GM19452 (cell line): ENCODE measurements around the gene DZIP3.
"Not testable (repeated sequence)": the region's sequence is repeated elsewhere in the genome, so short reads cannot be mapped to it uniquely, and the experiment has no call there.

Source experiments
- ATAC-seq: cut with Tn5 transposase; IDR thresholded peaks from one replicate; pipeline ENCODE4 v1.9.1; 2021; ENCODE audit not compliant: unreplicated experiment

Gene DZIP3

DNA sequence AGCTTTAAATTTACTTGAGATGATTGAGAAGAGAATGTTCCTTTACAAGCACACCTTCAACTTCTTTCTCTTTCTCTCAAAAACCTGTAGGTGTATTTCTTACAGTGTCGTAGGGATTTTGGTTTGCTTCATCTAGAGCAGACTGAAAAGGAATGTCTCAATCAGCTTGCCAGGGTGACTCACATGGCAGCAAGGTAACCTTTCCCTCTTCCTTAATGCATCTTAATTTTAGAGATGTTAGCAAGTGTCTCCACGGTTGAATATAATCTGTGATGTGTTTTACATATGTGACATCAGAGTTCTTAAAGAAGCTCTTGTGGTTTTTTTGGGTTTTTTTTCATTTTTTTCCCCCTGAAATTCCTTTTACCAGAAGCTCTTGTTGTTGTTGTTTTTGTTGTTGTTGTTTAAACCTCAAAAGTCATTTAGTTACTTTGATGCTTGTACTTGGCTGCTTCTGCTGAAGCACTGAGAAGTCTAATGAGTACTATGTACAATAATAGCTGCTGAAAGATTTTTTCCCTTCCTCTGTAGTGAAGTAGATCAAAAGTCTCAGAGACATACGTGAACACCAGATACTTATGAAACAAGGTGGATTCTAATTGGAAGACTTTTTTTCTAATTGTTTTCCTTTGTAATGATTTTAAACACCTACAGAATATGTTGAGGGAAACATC lies 84.6 kb downstream of the DZIP3 start:
- no peak for ATAC-seq

DNA sequence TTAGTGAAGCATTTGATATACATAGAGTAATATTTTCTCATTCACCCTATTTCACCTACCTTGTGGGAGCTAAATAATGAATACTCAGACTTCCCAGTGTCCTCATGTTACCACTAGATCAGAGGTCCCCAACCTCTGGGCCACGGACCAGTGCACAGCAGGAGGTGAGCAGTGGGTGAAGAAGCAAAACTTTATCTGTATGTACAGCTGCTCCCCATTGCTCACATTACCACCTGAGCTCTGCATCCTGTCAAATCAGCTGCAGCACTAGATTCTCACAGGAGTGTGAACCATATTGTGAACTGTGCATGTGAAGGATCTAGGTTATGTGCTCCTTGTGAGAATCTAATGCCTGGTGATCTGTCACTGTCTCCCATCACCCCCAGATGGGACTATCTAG lies 88.3 kb downstream of the DZIP3 start:
- ATAC-seq = no peak

DNA sequence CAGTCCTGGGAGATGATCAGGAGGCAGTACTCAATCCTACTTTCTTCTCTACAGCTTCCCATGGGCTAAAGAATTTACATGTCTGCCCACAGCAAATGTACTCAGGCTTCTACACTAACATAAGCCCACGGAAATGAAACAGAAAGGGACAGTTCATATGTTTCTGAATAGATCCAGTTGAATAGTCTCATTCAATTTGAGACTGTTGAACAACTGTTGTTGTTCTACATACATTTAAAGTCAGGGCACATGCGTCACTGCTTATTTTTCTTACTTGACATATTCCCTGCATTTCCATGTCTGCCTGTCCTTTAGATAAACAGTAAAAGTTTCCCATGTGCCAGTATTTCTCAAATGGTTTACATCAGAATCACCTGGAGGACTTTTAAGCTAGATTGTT lies 102.8 kb downstream of the DZIP3 start:
- not testable (repeated sequence) for ATAC-seq

DNA sequence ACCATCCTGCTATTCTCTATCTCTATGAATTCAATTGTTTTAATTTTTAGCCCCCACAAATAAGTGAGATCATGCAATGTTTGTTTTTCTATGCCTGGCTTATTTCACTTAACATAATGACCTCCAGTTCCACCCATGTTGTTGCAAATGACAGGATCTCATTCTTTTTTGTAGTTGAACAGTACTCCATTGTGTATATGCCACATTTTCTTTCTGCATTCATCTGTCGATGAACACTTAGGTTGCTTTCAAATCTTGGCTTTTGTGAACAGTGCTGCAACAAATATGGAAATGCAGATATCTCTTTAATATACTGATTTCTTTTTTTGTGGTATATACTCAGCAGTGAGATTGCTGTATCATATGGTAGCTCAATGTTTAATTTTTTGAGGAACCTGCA lies 108.9 kb downstream of the DZIP3 start:
- ATAC-seq = no peak

DNA sequence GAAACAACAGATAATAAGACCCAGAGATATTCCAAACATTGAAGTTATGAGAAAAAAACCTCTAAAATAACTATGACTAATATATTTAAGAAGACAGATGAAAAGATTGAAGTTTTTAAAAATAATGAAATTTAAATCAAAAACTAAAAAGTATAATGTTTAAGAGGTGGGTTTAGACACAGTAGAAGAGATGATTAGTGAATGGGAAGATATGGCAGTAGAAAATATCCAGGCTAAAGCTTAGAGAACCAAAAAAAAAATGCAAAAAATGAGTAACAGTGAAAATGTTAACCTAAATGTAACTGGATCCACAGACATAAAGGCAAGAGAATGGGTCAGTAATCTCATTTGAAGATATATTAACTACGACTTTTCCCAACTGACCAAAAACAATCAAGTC lies 115.5 kb downstream of the DZIP3 start:
- ATAC-seq = no peak

DNA sequence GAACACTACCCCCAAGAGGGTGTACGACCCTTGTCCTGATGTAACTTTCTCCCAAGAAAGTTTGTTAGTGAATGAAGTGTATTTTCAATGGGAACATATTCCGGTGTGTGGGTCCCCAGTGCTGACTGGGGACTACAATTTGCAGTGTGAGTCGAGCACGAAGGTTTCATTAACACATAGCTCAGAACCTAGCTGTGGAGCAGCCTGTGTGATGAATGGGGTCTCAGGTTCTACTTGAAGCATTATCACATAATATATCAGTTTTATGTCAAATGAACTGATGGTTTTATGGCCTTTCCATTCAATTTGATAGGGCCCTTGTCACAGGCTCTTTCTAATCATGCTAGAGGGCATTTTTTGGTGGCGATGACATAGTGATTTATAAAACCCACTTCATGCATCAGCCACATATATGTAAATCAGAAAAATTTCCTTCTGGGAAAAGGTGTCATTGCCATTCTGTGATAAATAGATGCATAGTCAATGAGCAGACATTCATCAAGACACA lies 123.5 kb downstream of the DZIP3 start:
- no peak for ATAC-seq

DNA sequence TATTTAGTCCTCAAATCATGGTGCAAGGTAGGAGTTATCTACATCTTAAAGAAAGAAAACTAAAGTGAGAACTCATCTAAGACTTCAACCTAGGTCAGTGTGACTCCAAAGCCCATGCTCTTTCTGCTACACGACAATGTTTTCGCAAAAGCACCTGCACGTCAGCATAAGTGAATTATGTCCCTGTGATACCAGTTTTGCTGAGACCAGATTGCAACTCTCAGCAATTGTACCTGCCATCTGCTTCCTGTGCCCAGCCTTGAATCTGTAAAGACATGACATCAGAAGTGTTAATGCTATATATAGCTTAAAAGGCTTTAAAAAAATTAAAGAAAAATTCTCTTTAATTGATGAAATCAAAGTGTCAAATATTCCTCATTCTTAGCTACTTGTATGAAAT lies 124.3 kb downstream of the DZIP3 start:
- ATAC-seq = no peak

DNA sequence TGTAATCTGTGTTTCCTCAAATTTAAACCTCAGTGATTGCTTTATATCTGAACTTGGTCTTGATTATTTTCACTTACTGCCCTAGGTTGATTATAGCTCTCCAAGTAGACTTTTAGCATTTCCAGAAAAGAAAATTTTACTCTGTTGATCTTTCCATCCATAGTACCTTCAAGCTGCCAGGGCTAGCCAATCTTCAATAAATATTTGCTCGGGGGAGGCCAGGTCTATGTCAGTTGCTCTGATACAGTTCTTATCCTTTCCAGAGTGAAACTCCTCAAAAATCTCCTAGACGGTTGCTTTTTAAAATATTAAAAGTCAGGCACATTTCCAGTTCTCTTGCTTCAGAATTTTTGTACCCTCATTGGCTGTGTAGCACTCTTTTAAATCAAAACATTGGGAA lies 128.9 kb downstream of the DZIP3 start:
- ATAC-seq = no peak

DNA sequence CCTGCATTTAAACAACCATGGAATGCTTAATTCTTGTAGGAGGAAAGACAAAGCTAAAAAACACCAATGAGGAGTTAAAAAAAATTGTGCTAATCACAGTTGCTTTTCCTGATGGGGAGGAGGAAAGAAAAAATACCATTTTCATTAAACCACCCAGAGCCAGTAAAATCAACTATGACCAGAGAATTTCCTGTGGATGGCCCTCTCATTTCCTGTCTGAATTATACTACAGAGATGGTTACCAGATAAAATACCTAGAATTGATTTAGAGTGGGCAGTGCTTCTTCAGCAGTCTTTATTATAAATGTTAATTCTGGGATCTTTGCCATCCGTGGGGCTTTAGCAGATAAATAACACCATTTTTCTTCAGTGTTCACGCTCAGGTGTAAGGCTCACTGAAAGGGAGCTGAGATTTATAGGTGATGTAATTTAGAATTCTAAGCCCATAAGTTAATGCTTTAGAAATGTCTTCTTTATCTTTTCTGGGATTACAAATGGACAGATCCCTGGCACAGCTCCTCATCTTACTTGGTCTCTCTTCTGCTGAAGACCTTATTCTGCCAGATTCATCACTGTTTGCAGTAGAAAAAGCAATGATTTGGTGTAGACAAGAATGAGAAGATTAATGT lies 129.8 kb downstream of the DZIP3 start:
- no peak for ATAC-seq

DNA sequence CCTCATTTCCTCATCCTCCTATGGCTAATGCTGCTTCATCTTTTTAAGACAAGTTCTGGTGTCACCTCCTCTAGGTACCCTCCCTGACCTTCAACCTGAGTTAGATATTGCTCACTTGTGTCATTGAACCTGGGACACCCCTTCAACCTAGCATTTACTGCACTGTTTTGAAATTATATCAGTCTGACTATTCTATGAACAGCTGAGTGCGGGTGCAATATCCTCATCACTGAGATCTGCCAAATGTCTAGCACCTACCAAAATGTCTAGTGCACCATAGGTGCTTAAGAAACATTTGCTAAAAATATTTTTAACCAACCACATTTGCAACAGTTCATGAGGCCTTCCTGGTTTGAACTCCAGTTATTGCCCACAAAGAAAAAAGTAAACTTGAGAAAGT lies 133.2 kb downstream of the DZIP3 start:
- no peak for ATAC-seq

DNA sequence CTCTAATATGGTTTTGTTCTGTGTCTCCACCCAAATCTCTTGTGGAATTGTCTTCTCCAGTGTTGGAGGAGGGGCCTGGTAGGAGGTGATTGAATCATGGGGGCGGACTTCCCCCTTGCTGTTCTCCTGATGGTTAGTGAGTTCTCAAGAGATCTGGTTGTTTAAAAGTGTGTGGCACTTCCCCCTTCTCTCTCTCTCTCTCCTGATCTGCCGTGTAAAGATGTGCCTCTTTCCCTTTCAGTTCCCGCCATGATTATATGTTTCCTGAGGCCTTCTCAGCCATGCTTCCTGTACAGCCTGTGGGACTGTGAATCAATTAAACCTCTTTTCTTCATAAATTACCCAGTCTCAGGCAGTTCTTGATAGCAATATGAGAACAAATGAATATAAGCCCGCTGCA lies 134.6 kb downstream of the DZIP3 start:
- no peak for ATAC-seq

DNA sequence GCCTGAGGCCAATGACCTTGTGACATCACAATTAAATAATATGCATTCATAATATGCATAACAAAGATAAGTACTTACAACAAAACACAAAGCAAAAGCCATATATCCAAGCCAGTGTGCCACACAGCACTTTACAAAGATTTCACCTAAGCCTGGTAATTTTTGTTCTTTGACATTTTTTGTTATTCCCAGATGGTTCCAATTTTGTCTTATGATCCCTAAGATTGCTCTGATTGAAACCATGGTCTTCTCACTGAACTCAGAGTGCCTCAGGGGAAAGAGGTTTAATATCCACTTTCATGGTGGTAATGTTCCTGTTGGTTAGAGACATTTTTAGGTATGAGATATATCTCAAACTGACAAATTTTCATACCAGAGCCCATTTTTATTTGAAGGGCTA lies 138.6 kb downstream of the DZIP3 start:
- no peak for ATAC-seq

DNA sequence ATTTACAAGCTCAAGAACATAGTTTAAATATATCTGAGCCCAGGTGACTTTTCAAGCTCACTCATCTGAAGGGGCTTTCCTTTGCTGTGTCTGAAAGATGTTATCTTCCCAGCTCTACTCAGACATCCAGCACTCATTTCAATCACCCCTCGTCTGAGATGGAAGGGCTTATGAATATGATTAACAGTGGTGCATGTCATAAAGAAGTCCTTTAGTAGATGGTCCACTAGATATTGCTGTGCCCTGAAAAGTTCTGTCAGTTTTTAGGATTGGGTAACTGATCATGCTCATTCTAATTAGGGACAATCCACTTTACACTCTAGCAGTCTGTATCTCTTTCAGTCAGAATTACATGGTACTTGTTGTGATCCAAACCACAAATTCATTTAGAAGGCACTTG lies 139.4 kb downstream of the DZIP3 start:
- ATAC-seq = no peak

DNA sequence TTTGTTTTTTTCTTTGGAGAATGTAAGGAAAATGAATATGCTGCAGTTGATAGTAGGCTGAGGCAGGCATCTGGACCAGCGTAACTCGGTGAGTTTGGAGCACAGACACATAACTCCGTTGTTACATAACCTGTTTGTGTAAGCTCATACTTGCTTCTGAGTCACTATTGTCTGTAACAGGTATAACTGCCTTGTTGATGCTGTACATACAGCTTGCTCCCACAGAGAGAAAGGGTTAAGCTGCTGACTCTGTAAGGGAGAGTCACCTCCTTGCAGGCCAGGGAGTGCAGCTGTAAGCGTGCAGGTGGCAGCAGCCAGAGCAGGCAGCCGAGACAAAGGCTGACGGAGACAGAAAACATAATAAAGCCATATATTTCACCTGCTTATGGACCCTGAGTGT lies 147.3 kb downstream of the DZIP3 start:
- ATAC-seq = no peak

DNA sequence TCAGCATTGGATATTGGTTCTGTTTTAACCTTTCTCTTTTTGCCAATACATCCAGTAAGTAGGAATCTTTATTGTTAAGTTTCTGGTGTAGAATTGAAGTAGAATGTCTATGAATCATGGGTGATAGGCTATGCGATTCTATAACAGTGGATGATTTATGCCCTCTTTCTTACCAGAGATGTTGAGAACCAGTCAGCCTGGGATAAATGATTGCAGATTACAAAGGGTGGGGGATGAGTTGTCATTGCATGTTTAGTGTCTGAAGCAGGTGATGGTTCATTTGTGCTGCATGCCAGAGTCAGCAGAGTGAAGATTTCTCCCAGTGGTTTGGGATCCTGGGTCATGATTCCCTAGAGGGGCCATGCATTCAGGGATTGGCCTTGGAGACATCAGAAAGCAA lies 153.4 kb downstream of the DZIP3 start:
- ATAC-seq = no peak
